HuH-7.5 (cell line): Measurements from ENCODE around the gene FCRL5.
"Not testable (repeated sequence)": the region's sequence is repeated elsewhere in the genome, so short reads cannot be mapped to it uniquely, and the experiment has no call there.

Experiments
- DNase-seq: peaks from one replicate; pipeline ENCODE4 v3.0.0; 2011; ENCODE audit warnings: low spot score

Gene FCRL5

DNA sequence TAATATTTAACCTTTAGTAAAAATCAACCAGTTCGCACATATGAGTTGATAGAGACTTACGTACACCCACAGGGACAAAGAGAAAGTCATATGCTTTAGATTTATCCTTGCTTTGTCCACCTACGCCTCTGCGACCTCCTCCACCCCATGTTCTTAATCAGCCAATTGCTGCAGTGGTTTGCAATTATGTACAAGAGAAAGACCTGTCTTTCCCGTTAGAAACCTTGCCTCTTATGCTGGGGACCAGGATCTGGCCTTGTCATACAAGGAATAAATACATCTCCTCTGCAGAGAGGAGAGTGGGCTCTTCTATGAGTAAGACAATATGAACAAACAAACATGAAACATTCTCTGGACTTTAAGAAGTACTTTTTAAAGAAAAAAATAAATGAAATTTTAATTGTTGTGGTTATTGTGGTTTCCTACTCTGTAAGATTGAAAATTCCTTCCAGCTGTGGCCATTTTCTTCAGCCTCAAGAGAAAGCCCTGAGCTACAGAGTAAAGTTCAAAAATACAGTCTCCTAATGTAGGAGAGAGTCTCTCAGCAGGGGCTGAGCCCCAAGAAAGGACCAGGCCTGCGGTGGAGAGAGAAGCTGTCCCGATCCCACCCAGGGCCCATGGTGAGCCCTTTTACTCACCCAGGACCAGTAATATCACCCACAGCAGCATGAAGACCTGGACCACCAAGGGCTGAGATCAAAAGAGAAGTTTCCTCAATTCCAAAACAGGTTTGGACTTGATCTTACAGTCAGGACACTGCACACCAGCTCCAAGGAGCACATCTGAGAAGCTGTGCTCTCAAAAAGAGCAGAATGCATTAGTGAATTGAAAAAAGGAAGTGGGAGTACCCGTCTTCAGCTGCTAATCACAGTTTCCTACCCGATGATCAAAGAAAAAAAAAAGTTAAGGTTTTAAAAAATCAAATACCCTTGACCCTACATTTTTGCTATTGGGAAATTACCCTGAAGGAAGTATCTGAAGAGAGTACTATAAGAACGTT lies at the start of gene FCRL5:
TSS of gene FCRL5 (minus strand) at position 822 of the 1,000 bp plus-strand sequence. CDS start at position 669, 153 bp downstream.
- no peak for DNase-seq

DNA sequence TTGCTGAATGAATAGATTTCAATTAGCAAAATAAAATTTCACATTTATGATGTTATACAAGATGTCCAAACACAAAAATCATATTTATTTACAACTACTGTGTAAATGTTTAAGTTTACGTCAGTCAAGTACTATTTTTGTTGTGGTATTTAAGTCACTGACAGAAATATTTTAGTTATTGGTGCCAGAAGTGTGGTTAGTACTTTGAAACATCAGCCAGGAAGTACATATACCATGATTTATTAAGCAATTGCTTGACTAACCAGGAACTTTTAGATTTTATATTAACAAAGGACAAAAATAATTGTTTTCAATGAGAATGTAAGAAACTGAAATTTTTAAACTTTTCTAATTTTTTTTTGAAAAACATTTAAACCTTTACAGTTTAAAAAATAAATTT lies 47.9 kb upstream of the FCRL5 start:
- no peak for DNase-seq

DNA sequence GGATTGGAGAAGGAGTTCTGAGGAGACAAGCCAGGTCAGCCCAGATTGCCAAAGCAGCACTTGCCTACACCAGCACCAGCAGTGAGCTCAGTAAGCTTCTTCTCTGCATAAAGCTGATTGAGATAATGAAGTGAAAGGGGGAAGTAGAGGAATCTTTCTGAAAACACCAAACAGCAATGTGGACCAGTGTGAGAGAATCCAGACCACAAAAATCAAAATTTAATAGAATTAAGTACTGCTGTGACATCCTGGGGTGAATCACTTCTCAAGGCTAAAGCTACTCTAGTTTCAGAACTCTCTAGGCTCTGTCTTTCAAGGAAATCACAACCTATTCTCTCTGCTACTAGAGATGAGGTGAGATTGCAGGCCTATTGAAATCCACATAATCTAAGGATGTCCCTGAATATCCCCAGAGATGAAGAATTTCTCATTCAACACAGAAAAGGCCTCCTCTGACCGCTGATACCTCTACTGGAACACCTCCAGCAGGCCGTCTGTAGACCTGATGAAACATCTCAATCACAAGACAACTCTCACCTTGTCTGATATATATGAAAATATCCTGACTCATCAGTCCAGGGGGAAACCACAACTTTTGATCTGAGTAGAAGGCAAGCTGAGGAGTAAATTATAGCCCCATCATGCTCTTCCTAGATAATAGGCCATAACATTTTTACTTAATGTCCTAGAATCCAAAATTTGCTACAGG lies 45.8 kb upstream of the FCRL5 start, which contains the start of gene FCRL4:
TSS of gene FCRL4 (minus strand) at position 127 of the 709 bp plus-strand sequence. CDS start 141 bp downstream, outside the sequence.
- DNase-seq: no peak

DNA sequence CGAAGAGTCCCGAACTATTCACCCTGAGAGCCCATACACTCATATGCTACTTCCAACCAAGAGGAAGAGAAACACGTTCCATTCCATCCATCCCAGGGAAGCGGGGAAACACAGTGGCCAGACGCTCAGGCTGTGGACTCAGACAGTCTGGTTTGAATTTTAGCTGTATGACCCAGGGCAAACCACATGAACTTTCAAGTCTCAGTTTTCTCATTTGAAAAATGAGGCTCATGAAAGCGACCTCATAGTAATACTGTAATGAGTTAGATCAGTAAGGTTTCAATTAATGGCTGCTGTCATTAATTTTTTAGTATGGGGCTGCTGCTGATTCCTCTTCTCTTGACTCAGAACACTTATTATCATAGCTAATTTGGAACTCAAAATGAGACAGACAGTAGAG lies 44.1 kb upstream of the FCRL5 start:
- DNase-seq: no peak

DNA sequence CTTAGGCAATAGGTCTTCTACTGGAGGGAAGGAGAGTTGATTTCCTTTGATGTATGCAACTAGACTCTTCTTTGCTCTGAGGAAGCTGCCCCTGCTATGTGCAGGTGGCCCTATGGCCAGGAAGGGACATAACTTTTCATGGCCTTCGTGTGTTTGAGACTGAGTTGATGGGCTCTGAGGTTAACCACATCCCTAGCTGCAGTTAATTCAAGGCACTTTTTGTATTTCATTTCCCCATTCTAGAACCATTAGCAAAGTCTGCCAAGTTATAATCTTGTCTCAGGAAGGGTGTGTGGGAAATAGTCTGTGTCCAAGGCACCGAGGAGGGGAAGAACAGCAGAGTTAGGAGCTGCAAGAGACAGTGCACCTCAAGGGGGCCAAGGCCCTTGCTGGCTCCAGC lies 43.0 kb upstream of the FCRL5 start:
- no peak for DNase-seq

DNA sequence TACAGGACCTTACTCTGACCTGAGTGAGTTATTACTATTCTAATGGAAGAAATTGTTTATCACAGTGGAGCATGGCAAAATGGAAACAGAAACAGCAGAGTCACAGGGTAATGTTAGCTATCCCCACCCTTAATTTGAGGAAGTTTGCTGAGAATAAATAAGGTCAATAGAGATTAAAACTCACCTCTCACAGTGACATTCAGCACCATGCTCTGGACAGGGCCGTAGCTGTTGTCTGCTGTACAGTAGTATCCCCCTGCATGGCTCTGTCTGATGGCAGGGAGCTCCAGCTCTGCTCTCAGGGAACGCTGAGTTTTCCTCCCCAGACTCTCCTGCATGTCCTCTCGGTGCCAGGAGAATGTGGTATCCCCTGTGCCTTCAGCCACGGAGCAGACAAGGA lies 33.7 kb upstream of the FCRL5 start:
- no peak for DNase-seq

DNA sequence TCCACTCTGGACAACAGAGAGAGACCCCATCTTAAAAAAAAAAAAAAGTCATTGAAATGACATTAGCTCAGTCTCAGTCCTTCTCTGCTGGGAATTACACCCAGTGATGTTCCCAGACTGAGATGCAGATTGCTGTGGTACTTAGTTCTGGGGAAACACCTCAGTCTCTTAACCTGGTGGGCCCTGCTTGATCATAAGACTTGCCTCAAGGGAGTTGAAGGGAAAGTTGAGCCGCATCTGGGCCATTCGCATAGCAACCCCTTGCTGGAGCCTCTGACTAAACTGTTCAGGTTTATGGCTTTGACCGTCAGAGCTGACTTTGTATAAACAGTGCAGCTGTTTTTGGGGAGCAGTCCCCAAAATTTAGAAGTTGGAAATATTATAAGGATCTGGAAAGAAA lies 32.2 kb upstream of the FCRL5 start:
- no peak for DNase-seq

DNA sequence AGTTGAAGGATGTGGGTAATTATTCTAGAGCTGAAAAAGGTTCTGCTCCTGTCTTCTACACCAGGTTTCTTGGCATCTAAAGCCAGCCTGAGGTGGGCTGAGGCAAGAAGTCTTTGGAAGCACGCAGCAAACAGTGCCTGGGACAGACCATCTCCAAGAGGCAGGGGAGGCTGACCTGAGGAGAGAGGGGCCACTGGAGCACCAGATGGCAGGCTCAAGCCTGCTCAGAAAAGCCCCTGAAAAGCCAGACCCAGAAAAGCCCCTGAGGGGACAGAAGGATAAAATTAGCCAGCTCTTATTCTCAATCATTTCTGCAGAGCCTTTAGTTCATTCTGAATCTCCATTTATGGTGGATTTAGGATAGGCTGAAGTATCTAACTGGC lies 28.5 kb upstream of the FCRL5 start:
- no peak for DNase-seq

DNA sequence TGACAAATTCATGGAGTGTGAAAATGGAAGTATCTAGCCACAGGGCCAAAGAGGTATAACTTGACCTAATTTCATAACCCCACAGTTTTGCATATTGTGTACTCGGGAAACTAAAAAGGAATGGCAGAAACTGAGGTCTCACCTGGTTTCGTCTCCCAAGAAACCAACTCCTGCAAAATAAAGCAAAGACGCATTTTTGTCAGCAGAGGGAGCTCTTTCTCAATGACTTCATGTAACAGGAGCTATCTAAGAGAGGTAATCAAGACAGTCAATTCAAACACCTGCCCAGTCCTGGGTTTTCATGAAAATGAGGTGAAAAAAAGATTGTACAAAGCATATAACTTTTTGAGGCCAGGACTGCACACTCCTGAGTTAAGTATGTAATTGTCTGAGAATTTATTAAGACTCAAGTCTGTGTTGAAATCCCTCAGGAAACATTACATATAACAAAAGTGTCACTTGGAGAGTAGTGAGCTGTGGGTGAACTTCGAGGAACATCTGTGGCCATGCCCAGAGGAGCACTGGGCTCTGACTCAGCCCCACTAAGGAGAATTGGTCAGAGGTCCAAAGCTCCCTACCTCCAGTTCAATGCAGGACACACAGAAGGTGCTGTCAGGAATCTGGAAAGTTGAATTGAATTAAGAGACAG lies 28.0 kb upstream of the FCRL5 start:
- DNase-seq: peak; percentile 20

DNA sequence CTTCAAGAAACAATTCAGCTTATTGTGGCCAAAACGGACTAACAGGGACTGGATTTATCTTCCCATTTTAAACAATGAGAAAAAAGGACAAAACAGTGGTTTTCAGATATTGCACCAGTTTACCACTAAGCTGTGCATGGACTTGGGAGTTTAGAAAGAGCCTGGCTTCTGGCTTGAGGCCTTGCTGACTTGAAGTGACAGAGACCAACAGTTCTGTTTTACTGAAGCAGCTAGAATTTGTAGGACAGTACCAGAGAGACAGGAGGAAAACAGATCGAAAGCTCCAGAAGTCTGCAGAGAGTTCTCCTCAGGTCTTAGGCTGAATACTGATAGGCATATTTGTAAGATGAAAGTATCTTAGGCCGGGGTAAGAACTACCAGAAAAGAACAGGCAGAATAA lies 25.1 kb upstream of the FCRL5 start:
- no peak for DNase-seq

DNA sequence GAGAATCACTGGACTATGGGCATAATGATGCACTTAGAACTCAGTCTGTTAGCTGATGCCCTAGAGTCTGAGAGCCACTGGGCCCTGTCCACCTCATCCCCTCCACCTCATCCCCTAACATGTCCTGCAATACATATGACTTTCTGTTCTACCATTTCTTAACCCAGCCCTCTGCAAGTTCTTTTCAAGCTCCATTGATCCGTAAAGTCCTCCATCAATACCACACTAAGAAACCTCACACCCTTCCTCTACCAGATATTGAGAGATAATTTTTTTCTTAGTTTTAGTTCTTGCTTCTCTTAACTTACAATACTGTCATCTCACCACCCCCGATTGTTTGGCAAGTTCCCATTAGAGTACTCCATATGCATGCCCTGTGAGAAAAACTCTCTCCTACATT lies 23.4 kb upstream of the FCRL5 start:
- no peak for DNase-seq

DNA sequence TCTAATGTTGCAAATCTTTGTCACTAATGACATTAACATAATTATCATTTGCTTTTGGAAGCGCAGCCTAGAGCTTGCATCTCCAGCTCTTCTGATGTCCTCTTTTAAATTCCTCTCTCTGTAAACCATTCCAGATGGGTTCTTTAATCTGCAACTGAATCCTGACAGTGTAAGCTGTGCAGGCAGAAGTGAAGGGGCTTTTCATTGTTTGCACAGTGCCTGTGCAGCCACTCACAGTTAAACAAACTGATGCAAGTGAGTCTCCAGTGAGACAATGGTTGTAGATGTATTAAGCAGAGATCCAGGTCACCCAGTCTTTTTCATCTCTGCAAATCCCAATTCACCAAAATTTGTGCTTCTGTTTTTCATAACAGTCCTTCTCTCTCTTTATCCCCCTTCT lies 22.5 kb upstream of the FCRL5 start:
- DNase-seq: no peak

DNA sequence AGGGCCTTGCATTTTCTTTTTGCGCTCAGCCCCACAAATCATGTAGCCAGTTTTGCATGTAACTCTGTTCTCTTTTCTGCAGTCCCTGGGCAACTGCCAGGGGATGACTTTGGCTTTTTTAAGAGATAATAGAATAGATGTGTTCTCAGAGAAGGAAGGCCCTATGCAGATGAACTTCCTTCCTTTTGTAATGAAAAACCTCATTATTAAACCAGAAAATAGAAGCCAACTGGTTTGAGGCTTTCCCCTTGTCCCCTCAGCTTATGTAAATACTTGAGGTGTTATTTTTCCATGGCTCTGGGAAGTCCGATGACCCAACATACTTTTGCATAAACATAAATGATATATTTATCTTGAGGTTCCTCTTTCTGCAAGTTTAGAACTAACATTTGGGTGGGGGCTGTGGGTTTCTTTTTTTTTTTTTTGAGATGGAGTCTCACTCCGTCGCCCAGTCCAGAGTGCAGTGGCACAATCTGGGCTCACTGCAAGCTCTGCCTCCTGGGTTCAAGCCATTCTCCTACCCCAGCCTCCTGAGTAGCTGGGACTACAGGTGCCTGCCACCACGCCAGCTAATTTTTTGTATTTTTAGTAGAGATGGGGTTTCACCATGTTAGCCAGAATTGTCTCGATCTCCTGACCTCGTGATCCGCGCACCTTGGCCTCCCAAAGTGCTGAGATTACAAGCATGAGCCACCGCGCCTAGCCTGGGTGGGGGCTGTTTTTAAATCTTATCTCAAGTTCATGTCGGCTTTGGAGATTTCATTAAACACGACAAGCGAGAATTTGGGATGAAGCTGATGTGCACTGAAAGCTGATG lies 14.4 kb upstream of the FCRL5 start:
- no peak for DNase-seq

DNA sequence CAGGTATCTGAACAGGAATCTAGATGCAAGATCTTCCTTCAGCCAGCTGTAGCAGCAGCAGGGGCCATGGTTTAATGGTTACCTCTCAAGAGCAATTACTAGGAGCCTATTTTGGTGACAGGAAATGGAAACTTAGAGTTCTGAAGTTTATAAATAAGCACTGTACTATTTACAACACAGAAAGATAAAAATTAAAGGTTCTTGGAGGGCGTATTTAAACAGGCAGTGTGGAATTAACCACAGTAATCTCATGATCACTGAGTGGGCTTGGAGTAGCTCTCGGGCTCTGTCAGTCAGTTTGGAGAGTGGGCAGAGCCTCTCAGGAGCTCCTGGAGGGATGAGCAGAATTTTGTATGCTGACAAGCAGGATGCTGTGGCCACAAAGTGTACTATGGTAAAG lies 10.2 kb upstream of the FCRL5 start:
- DNase-seq: no peak

DNA sequence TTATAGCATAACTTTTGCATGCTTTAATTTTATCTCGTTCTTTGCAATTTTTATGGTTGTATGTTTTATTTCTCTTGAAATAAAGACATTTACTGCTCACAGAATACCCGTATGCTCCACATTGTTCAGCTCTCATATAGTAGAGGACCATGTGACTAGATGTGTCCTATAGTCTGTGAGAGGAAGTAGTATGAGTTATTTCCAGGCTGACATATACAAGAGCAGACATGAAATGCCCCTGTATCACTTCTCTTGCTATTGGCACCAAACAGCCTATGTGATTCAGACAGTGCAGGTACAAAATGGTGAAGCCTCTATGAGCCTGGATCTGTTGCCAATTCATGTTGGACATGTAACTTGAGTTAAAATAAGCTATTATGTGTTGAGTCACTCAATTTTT lies 5.8 kb upstream of the FCRL5 start:
- no peak for DNase-seq

DNA sequence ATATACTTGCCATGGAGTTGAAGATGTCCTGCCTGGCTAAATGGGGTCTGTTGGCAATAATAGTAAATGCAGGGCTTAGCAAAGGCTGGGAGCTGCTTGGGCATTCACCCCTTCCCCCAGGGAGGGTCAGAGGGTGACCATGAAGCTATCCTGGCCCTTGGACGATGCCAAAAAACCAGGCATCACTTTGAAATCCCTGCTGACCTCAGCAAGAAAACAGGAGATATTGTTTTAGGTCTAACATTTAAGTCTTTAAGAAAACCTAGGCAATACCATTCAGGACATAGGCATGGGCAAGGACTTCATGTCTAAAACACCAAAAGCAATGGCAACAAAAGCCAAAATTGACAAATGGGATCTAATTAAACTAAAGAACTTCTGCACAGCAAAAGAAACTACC lies 4.2 kb downstream of the FCRL5 start:
- DNase-seq: not testable (repeated sequence)

DNA sequence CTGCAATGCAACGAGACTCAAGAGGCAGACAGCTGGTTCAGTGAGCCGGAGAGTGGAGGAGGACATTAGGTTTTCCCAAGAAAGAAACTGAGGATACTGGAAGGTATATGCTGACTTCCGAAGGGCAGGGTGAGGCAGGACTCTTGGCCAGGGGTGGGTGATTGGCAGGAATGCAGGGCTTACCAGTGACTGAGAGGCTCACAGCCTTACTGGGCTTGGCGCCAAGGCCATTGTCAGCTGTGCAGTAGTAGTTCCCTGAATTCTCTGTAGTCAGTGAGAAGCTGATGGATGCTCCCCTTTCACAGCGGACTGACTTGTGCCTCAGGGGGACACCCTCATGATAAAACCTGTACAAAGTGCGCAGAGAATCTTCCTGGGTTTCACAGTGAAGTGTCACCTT lies 9.6 kb downstream of the FCRL5 start:
- no peak for DNase-seq

DNA sequence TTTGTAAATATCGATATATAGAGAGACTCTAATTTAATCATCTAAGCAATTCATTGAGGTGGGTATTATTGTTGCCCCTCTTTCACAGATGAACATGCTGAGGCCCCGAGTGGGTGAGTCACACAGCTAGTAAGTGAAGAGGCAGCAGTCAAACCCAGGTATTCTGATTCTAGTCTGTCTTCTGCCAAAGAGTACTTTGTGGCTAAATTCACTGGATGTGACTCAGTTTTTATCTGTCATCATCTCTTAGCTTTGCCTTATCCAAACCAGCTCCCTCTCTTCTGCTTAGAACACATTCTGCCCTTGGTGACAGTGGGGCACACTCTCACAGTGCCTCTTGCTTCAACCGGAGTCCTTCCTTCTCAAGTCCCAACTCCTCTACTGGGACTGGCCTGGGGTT lies 11.5 kb downstream of the FCRL5 start:
- no peak for DNase-seq

DNA sequence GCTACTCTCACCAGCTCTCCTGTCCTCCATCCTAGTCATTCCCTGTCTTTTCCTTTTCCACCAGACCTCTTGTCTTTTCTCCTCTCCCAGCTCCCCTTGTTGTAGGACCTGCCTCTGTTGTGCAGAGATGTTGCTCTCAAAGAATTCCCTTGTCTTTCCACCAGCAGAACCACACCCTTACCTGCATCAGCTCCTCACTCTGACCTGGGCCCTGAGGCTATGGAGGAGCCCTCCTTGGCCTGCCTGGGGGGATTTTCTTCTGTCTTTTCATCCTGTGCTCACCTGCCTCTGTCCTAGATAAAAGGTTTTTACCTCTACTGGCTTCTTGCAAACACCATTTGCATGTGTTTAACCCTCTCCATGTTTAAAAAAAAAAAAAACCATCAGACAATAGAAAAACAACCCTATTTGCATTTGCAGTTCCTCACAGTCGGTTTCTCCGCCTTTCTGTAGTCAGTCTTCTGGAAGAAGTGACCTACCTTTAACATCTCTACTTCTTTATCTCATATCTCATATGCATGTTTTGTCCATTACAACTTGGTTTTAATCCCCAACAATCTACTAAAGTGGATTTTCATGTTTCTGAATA lies 12.1 kb downstream of the FCRL5 start:
- no peak for DNase-seq

DNA sequence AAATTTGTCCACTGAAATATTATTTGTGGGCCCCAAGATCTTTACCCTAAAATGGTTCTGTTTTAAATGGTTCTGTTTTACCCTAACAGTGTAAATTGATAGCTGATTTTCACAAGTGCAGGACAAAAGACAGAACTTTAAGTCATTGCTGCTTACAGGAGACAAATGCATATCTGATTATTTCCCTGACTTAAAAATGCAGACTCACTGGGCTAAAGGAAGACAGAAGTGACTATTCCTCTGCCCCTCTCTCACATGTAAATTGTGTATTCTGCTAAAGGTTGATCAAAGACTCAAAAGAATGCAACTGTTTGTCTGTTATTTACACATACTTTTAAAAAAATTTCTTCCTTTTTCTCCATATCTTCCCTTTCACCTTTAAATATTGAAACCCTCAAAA lies 12.7 kb downstream of the FCRL5 start:
- no peak for DNase-seq

DNA sequence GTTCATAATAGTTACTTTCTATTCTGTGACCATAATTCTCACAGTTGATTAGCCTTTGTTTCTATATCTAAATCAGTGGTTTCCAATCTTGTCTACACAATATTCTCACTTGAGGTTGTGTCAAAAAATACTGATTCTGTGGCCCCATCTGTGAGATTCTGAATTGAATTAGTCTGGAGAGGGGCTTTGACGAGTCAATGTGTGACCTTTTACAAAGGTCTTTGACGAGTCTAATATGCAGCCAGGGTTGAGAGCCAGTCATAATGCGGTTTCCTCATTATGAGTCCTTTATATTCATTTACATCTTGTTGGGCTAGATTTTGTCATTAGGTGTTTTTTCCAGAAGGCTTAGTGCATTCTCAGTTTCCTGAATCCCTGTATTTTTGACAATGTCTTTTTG lies 19.7 kb downstream of the FCRL5 start:
- DNase-seq: no peak
